ENCODE data around the gene FGR.

The FGR gene

DNA sequence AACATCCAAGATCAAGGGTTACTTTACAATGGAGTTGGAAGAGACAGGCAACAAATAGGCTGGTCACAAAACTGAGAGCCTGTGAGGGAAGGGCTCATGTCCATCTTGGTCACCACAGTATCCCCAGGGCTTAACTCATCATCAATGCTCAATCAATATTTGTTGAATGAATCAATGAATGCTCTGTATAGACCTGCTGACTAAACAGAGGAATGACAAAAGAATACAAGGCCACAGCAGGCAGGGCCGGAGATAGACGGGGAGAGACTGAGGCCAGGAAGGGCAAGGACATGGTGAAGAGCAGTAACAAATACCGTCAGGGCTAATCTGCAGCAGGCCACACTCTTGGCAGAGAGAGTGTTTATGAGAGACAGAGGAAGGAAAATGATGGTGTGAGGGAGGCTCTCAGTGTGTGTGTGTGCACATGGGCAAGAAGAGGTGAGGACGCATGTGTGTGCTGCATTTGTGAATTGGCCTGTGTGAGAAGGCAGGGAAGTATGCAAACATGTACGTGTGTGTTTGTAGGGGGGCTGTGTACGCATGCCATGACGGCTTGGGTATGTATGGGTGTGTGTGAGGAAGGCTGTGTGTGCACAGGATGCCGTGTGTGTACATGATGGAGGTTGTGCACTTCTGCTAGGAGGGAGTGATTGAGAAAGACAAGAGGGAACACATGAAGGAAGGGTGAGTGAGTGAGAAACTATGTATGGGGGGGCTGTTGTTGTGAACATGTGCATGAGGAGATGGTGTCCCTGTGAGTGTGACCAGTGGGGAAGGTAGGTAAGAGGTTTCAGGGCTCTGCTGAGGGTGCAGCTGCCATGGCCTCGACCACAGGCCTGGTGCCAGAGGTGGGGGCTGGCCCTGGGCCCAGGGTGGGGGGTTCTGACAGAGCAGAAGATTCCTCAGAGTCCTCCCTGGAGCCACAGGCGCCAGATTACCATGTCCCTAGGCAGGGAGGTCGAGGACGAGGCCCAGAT lies 46.4 kb downstream of the FGR start:
- DNase-seq (ENCODE audit: low read depth in 2 of 2): no peak

DNA sequence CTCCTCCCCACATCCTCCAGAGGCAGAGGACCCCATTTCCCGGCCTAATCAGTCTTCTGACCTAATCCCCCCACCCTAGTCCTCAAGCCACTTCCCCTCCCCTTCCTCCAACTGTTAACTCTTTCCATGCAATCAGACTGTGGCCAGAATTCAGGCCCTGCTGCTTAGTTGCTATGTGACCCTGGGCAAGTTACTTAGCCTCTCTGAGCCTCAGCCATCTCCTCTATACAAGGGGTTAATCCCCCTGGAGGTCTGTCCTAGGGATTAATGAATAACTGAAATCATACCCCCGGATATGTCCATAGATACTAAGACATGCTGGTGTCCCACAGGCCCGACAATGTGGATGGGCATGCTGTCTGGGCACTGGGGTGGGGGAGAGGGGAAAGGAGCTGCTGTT lies 49.3 kb downstream of the FGR start:
- DNase-seq (ENCODE audit: low read depth in 2 of 2): no peak

DNA sequence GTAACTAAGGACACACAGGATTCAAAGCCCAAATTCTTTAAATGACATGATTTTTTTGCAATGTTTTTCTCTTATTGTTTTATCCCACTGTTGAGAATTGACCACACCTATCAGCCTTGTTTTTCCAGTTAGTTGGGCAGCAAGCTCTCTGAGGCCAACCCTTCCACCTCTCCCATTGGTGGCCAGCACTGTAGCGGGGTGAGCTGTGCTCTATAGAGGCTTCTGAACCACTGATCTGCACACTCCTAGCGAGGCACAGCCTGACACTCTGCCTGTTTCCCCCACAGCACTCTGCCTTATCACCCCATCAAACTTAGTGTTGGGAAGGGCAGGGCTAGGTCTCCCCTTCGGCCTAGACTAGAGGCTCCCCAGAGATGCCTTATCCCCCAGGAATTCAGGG lies 50.5 kb downstream of the FGR start:
- no peak for DNase-seq (ENCODE audit: low read depth in 2 of 2)

DNA sequence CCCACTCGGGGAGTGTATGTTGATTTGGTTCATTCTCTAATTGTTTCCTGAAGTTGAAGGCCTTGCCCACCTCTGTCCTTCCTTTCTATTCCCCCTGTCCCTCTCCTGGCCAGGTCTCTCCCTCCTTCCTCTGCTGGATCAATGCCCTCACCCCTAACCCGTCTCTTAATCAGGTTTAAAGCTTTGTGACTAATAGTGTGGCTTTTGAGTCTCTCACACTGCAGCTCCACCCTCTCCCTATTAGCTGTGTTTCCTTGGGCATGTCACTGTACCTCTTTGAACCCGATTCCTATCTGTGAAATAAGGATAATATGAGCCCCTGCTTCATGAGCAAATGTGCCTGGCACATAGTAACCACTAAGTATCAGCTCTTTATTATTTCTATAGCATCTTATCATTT lies 51.5 kb downstream of the FGR start:
- DNase-seq (ENCODE audit: low read depth in 2 of 2): no peak

DNA sequence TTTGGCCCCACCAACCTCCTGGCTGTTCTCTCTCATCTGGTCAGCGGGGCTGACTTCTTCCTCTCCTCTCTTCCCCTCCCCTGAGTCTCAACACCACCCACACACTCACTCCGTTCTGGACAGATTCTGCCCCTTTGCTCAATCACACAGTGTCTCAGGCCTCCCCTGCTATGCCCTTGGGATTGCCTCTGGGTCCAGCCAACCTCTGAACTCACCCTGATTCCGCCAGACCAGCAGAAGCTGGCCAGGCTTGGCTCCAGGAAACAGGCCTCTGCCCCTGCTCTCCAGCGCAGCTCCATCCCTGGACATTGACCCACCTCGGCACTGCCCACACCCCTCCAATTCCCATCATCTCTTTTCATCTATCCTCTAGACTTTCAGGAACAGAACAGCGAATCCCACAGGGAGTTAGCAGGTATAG lies 53.2 kb downstream of the FGR start:
- no peak for DNase-seq (ENCODE audit: low read depth in 2 of 2)

DNA sequence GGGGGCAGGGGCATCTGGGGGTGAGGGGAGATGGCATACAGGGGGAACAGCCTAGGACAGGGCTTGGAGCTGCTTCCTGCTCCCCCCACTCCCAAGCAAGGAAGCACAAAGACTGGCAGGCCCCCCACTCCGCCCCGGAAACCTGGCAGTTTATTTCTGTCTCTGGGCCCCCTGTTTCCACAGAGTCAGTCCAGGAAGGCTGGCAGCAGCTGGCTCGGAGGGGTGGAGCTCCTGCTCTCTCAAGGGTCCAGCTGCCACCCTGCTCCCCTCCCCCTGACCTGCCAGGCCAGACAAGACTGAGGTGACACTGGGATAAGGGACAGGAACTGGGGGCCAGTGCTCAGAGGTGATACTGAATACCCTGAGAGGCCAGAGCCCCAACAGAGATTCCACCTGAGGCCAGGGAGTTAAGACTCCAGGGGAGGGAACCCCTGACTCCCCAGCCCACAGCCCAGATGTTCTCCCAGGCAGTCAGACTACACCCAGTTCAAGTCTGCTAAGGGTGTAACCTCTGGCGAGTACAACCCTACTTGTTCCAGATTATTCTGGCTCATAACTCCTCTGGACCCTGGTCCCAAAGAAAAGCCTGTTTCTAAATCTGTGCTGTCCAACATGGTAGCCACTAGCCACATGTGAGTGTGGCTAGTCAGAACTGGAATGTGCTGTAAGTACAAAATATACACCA lies 57.3 kb downstream of the FGR start:
- no peak for DNase-seq (ENCODE audit: low read depth in 2 of 2)

DNA sequence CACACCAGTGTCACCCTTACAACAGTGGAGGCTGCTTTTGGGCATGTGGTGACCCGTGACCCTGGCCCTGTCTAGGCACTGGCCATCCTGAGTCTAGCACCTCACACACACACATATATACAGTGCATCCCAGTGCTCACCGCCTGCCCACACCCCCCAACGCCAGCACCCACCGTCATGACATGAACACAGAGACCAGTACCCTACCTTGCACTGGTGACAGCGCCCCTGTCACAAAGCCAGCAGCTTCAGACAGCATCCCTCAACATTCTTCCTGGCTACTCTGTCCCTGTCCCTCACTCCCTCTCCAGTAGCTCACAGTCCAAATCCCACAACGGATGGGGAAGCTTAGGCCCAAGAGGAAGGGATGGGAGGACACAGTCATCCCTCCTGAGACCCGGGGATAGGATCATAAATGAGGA lies 58.2 kb downstream of the FGR start:
- no peak for DNase-seq (ENCODE audit: low read depth in 2 of 2)

DNA sequence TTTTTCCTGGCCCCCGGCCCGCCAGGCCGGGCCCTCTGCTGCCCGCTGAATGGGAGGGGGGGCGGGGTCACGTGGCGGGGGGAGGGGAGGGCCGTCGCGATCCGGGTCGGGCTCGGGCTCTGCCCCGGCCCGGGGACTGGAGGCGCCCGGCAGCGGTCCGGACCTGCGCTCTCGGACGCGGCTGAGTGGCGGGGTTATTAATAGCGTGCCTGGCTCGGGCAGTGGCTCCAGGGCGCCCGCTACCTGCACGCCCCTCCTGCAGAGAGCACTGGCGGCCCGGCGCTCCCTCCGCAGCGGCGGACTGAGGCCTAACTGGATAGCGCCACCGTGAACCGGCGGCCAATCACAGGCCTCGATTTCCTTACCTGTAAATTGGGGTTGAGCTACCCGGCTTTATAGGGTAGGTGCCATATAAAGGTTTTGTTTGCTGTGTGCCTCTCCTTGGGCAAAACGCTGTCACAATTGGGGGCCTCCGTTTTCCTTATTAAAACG lies 59.1 kb downstream of the FGR start:
- no peak for DNase-seq (ENCODE audit: low read depth in 2 of 2)

DNA sequence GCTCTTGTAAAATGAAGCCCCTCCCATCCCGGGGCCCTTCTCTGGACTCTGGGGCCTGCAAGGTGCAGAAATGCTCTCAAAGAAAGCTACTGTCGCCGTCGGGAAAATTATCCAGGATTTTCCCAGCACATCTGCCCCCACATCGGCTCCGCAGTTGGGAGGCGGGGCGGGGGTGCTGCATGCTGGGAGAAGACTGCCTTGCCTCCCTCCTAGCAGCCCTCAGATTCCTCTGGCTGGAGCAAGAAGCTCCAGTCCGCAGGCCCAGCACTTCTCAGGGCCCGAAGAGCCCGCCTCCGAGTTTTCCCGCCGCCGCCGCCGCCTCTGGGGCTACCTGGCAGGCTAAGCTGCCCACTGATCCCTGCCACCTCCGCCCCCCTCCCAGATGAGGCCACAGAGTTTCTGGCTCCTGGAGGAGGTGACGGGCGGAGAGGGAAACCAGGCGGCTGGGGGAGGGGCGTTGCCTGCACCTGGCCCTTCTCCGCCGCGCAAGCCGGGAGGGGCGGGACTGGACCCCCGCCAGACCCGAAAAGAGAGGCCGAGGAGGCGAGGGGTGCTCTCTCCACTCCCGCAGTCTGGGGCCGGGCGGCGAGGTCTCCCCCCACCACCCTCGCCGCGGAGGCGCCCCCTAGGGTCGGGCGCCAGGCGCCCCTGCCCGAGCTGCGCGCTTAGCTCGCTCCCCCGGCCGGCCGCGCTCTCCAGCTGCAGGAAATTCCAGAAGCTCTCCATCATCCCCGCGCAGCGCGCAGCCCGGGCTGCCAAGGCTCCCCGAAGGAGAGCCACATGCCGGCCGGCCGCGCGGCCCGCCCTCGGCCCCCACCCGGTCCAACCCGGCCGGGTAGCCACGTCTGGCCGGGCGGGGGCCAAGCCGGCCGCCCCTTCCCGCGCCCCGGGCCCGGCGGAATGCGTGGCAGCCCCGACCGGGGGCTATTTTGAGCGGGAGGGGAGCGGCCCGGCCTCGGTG lies 59.8 kb downstream of the FGR start:
- no peak for DNase-seq (ENCODE audit: low read depth in 2 of 2)

DNA sequence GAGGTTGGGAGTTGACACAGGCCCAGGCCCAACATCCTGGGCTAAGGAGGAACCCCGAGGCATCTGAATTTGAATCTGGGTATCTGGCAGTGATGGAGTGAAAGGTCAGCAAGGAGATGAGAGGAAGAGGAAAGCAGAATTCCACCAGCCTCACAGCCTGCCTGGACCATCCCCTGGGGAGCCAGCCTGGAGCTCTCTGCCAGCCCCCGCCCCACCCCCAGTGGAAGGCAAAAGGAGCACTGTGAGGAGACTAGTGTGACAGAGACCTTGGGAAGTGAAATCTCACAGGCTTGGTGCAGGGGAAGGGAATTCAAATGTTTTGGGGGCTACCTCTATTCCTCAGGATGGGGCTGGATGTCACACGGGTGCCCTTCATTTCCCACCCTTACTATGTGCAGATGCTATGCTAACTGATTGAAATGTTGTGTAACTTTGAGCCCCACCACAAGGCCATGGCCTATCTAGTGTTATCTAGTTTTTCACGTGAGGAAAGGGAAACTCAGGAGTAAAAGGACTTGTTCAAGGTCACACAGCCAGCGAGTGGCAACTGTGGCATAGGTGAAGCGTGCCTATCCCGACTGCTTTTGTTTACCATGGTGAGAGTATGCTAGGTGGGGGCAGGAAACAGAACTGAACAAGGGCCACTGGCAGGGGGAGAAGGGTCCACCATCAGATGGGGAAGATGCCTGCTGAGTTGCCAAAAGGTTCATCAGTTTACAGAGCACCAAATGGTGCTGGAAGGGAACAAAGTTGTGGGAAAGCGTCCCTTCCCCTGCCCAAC lies 60.8 kb downstream of the FGR start:
- DNase-seq (ENCODE audit: low read depth in 2 of 2): no peak

DNA sequence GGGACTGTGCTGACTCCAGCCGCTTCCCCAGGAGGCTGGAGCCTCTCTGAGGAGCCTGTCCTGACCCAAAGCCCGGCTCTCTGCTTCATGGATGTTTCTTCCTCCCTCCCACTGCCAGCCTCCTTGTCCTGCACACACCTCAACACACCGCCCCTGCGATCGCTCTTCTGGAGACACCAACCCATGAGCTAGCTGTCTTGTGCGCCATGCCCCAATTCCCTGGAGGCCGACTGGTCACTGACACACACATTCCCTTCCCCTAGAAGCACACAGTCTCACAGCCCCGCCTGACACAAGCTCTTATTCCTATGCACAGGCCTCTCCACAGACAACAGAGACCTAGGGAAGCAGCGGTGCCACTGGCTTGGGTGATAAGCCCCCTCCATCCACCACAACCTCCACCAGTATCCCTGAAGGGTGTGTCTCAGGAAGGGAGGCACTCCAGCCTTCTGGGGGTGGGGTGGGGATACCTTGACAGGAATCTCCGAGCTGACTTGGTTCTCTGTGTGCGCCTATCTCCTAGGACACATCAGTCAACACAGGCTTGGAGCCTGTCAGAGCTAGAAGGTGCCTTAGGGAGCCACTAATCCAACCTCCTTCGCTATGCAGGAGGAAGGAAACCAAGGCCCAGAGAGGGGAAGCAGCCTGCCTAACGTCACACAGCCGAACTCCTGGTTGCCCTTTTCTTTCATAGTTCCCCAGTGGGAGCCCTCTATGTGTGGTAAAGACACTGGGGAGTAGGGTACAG lies 62.1 kb downstream of the FGR start:
- no peak for DNase-seq (ENCODE audit: low read depth in 2 of 2)

DNA sequence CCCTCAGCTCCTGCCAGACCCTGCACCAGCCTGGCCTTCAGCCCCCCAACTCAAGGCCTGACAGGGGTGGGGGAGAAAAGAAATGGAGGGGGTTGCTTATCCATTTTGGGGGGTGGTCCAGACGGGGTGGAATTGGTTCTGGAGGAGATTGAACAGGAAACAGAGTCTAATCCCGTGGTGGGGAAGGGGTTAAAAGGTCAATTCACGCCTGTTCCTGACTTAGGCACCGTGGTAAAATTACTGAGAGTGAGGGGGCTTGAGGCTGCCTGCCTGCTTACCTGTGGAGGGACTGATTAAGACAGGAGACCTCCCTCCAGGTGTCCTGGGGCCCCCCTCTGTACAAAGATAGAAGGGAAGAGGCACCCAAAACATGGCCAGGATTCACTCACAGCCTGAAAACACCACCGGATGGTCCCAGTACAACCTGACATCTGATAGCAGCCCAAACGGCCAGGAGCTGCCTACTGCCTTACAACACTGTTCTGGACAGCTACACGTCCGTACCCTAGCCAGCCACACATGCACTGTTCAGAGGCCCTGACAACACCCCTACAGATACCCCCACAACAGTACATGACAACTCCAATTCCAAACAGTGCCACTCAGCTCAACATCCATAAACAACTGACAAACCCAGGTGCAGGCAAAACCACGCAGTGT lies 62.8 kb downstream of the FGR start:
- no peak for DNase-seq (ENCODE audit: low read depth in 2 of 2)

DNA sequence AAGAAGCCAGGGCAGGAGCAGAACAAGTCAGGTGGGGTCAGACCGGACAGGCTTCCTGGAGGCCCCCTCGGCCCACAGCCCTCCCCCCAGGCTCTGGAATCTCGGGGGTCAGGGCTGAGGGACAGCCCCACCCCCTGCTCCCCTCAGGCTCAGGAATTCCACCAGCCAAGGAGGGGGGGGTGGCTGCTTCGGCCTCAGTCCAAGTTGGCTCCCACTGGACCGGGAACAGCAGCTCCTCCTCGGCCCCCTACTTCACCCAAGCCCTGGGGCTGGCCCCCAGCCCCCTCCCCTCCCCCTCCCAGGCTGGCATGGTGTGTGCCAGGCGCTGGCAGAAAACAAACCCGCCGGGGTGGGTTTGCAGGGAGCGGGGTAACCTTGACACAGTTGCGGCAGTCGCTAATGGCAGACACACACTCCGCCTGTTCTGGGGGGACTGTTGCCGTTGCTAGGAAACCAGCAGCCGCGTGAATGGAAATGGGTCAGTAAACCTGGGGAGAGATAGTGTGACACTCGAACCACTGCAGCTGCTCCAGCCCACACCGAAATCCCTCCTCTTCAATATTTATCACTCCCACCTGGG lies 63.5 kb downstream of the FGR start:
- no peak for DNase-seq (ENCODE audit: low read depth in 2 of 2)

DNA sequence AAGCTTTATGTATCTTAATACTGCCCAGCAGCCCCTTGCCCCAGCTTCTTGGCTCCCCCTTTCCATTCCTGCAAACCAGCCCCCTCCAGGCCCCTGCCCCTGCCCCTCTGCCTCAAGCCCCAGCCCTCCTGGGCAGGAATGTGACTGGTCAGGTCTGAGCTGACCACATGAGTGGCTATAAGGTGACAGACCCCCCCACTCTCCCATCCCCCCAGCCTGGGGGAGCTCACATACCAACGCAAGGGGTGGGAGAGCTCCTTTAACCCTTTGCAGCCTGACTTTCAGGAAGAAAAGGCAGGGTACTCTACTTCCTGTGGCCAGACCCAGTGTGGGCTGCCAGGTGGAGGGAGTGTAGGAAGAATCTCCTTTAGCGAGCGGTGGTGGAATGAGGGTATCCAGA lies 64.2 kb downstream of the FGR start:
- no peak for DNase-seq (ENCODE audit: low read depth in 2 of 2)

DNA sequence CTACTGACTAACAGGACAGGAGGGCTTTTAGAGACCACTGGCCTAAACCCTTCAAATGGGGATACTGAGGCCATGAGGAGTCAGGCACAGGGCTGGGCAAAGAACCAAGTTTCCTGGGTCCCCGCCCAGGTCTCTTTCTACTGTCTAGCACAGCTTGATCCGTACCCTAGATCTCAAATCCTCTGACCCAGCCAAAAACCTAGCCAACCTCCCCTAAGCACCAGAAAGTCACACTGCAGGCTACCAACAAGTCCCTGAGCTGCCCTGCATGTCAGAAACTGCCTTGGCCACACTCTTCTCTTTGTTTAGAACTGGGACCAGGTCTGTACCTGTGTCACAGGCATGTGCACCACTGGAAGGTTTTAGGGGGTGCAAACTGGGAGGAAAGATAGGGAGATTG lies 64.6 kb downstream of the FGR start:
- DNase-seq (ENCODE audit: low read depth in 2 of 2): no peak

DNA sequence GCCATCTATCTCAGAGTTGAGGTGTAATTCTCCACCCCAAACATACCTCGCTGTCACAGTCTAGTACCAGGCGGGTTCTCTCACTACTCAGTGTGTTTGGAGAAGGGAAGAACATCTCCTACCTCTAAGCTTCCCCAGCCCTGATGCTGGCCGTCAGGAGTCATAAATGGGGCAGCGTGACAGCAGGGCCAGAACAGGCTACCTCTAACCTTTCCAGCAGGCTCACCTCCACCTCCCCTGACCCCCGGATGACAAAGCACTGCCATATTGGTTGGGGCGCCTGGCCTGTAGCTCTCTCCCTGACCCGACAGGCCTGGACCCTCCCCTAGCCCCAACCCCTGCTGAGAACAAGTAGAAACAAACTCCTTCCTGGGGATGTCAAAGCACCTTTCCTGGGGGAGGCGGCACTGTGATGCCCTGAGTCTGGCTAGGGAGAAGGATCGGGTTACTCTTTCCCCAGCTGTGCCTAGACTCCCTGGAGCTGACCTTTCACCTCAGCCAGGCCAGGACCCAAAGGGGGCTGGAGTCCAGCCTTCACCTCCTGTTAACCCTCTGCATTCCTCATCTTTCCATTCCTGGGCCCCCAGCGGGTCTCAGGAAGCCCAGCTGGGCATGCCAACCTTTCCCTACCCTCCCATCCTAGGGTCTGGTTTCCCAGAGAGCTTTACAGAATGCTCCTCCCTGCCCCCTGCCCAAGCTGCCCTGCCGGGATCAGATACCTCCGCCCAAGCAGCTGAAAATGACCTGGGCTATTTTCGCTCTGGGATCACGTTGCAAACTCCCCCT lies 65.3 kb downstream of the FGR start:
- DNase-seq (ENCODE audit: low read depth in 2 of 2): no peak

DNA sequence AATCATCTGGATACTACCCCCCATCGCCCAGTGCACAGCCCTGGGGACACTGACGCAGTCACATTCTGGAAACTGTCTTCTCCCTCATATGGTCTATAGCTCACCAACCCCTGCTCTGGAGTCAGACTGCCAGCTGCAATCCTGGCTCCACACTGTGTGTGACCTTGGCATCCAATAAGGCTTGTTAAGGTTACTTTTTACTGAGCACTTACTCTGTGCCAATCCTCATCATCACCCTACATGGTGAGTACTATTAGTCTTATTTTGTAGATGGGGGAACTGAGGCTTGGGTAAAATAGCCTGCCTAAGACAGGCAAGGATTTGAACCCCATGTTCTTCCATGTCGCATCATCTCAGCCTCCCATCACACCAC lies 65.9 kb downstream of the FGR start:
- no peak for DNase-seq (ENCODE audit: low read depth in 2 of 2)

DNA sequence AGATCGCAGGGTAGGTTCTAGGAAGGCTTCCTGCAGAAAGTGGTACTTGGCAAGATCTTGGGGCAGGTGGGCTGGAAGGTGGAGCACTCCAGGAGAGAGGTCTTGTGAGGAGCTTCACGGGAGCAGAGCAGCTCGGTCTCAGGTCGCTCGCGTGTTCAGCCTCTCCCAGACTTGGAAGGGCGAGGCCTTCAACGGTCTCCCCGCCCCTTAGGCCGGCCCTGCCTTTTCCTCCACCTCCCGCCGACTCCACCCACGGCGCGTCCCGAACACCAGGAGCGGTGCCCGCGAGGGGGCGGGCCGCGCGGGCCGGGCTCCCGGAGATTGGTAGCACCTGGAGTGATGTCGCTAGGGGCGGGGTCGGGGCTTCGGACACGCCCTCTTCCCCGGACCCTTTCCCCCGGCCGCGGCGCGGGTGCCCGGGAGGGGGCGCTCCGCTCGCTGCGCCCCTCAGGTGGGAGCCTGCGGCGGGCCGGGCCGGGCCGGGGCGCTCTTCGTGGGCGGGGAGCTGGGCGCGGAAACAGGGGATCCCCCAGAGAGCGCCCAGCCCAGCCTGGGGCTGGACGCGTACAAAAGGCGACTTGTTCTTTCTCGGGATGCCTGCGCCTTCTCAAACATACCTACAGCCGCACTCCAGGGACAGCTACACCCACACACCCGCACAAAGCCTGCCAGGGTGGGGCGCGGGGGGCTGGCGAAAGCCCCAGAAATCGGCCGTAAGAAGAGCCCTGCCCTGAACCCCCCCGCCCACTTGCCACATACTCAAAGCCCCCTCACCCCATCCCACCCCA lies 66.5 kb downstream of the FGR start:
- DNase-seq (ENCODE audit: low read depth in 2 of 2): peak; percentile 83 to 94

Data from stimulated activated CD4-positive, alpha-beta T cell treated with anti-CD3 and anti-CD28 coated beads, Interleukin-4, amount 100 ng/mL, for 48 hours (primary cell).